Epidermal melanocyte (primary cell): Measurements from ENCODE around the gene SPAG9.

Experiments used
- DNase-seq: peaks from one replicate; pipeline ENCODE4 v3.0.0; 2011; ENCODE audit warnings: low spot score; ENCODE audit not compliant: insufficient read length

The SPAG9 gene

GRCh38 chr17:50955667-50956120, 165.0 kb downstream of the SPAG9 start:
- DNase-seq: no peak

- DNase-seq: no peak
Observed at GRCh38 chr17:50955160-50955559, 165.5 kb downstream of the SPAG9 start.

GRCh38 chr17:50954641-50955121, 166.0 kb downstream of the SPAG9 start:
- no peak for DNase-seq

- DNase-seq: no peak
Observed at GRCh38 chr17:50953831-50954601, 166.7 kb downstream of the SPAG9 start.

GRCh38 chr17:50953518-50953830, 167.2 kb downstream of the SPAG9 start:
- DNase-seq: no peak

- no peak for DNase-seq
Observed at GRCh38 chr17:50952889-50953288, 167.8 kb downstream of the SPAG9 start.

- DNase-seq: no peak
Observed at GRCh38 chr17:50952013-50952412, 168.7 kb downstream of the SPAG9 start.

GRCh38 chr17:50949989-50950877, 170.4 kb downstream of the SPAG9 start:
- DNase-seq: peak; percentile 65

GRCh38 chr17:50949128-50949988, 171.3 kb downstream of the SPAG9 start:
- DNase-seq: no peak

GRCh38 chr17:50948711-50949110, 172.0 kb downstream of the SPAG9 start:
- DNase-seq: no peak

GRCh38 chr17:50947782-50948543, 172.7 kb downstream of the SPAG9 start:
- DNase-seq: no peak

- DNase-seq: no peak
Observed at GRCh38 chr17:50946891-50947781, 173.5 kb downstream of the SPAG9 start.

GRCh38 chr17:50946223-50946890, 174.3 kb downstream of the SPAG9 start:
- DNase-seq: no peak

GRCh38 chr17:50945779-50946222, 174.9 kb downstream of the SPAG9 start:
- no peak for DNase-seq

GRCh38 chr17:50944902-50945720, 175.6 kb downstream of the SPAG9 start:
- no peak for DNase-seq

- DNase-seq: peak; percentile 79
Observed at GRCh38 chr17:50944054-50944901, 176.4 kb downstream of the SPAG9 start.

- no peak for DNase-seq
Observed at GRCh38 chr17:50943575-50943933, 177.1 kb downstream of the SPAG9 start.
